HG03457 (cell line): ENCODE results near the gene CYBC1.

Source experiments
- ATAC-seq: cut with Tn5 transposase; IDR thresholded peaks from one replicate; pipeline ENCODE4 v1.9.1; 2021; ENCODE audit warnings: moderate number of reproducible peaks; ENCODE audit not compliant: unreplicated experiment

The CYBC1 gene

DNA sequence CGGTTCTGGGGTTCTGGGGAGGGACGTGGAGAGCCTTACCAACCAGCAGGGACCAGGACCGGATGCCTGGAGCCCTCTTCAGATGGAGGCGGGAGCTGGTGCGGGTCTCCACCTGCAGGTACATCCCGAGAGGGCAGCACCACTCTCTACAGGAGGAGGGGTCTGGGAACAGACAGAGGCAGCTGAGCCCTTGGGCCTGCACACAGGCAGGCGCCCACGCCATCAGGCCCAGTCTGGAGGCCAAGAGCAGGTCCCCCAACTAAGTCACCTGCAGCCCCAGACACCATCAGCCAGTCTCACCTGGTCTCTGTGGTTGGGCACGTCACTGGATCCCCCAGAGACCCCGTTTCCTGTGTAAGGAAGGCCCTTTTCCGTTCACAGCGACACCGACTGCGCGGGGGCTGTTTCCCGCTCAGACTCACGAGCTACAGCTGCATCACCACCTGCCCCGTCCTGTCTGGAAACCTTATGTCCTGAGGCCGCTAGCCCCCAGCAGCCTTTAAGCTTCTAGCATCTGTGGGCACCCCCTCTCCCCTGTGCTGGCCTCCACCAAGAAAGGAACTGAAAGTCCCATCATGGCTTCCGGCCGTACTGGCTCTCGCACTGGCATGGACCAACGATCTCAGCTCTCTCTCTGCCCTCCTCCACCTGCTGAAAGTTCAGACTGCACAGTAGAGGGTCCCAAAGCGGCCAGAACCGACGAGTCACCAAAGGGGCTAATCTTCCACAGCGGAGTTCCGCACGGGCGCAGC, 1.2 kb downstream of the CYBC1 start:
- ATAC-seq = peak; percentile 37

DNA sequence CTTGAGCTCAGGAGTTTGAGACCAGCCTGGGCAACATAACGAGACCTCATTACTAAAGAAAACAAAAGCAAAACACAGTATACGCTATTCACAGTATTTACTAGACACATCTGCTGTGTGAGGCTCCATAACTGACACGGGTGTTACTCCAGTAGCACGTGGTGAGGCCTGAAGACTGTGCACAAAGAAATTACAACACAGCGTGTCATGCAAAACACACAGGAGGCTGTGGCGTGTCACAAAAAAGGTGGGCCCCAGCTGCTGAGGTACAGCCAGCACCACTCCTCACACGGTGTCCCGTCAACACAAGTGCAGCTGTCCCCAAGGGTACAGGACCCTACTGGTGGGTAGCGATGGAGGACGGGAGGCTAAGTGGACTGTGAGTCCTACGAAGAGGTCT, 2.7 kb downstream of the CYBC1 start:
- no peak for ATAC-seq

DNA sequence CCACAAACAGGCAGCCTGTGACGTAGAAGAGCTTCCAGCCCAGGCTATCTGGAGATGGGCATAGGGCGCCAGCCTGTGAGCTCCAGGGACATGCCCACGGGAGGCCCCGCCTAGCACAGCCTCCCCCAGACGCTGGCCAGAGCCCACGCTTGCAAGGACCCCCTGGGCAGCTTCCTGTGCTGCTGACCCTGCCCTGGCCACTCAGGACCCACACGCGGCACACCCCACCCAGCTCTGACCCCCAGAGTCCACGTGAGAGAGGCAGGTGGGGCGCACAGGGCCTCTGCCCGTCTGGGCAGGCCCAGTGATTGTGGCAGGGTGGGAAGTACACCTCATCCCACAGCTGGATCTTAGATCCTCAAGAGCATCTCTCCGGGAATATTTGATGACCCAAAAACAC, 3.9 kb downstream of the CYBC1 start:
- ATAC-seq = no peak

DNA sequence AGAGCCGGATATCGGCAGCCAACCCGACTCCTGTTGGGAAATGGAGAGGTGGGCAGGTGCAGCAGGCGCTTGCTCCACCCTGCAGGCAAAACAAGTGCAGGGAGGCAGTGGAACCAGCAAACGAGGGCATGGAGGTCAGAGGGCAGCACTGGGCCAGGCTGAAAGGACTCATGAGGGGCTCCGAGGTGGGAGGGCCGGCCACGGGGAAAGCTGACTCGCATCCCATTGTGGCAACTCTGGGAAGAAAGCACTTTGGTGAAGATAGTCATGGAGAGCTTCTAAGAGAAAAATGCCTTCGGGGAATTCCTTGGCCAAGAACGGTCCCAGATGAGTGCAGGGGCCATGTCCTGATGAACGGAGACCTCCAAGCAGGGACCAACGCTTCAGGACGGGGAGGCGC, 4.4 kb downstream of the CYBC1 start:
- ATAC-seq = no peak

DNA sequence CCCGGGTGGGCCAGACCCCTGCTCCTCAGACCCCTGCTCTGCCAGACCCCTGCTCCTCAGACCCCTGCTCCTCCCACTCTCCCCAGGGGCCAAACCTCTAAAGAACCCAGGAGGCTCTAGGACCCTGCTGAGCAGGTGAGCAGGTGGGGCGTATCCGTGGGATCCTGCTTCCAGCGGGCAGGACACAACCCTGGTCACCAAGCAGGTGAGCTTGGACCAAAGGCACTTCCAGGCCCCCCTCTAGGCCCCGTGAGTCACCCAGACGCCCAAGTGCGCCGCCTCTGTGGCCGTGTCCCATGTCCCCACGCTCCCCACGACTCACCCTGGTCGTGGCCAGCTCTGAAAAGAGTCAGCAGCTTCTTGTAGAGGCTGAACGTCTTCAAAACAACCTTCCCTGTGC, 5.0 kb downstream of the CYBC1 start:
- ATAC-seq = no peak

DNA sequence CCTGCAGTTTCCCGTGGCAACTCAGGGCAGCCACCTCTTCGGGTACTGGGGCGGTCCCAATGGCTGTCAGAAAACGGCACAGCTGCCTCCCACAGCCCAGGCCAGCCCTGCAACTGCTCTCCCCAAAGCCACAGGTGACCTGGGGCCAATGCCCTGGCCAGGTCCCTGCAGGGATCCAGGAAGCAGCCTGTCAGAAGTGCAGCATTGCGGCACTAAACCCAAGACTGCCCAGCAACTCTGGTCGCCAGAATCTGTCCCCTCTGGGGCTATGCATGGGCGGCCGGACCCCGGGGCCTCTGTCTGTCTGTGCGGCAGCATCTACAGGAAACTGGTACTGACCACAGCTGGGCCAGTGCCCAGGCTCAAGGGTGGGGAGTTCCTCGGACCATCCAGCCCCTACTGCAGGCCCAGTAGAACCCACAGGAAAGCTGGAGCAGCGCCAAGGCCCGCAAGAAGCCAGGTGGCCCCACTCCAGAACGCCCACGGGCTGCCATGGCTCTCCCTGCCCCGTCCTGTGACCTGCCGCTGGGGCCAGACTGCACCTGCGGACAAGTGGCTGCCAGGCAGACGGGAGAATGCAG, 5.5 kb downstream of the CYBC1 start:
- ATAC-seq = no peak

DNA sequence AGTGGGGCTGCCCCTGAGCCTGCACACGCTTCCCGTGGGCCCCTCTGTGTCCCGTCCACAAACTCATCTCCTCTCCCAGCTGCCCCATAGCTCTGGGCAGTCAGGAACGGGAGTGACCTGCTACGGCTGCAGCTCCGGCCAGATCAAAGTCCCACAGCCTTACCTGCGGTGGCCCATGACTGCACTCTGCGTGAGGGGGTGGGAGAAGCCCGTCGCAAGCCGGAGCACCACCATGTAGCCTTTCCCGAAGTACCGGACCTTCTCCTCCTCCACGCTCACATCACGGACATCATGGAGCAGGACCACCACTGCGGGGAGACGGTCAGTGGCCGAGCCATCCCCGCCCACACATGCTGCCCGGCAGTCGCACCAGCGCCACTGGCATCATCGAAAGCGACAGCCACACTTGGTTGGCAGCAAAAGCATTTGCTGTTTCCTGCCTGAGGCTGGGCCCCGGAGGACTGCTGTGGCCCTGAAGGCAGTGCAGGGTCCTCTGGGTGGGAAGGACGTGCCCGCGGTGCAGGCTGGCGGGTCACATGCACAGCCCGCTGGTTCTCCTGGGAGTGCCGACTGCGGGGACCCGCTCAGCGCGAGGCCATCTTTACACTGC, 6.2 kb downstream of the CYBC1 start:
- ATAC-seq = no peak

DNA sequence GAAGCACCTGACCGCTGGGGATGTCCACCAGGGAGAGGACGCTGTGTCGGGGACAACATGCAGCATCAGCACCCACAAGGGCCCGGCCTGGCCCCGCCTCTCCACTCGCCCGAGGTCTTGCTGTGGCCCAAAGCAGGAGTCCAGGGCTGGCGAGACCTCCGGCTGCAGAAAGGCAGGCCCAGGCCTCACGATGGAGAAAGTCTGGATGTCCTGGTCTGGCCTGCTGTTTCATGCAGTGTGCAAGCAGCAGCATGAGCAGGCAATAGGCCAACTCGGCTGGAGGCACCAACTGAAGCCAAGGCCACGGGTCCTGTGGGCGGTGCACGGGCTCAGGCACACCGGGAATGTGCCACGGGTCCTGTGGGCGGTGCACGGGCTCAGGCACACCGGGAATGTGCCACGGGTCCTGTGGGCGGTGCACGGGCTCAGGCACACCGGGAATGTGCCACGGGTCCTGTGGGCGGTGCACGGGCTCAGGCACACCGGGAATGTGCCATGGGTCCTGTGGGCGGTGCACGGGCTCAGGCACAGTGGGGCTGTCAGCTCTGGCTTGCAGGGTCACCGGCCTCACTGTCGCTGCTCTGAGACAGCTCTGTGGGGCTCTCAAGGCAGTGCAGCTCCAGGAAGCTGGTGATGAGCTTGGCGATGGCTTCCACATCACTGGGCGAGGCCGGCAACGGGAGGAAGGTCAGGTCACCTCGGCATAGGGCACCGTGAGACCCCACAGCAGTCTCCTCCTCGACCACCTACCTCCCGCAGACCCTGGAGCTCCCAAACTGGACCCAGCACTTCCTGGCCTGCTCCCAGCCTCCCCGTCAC, 6.9 kb downstream of the CYBC1 start:
- ATAC-seq = no peak

DNA sequence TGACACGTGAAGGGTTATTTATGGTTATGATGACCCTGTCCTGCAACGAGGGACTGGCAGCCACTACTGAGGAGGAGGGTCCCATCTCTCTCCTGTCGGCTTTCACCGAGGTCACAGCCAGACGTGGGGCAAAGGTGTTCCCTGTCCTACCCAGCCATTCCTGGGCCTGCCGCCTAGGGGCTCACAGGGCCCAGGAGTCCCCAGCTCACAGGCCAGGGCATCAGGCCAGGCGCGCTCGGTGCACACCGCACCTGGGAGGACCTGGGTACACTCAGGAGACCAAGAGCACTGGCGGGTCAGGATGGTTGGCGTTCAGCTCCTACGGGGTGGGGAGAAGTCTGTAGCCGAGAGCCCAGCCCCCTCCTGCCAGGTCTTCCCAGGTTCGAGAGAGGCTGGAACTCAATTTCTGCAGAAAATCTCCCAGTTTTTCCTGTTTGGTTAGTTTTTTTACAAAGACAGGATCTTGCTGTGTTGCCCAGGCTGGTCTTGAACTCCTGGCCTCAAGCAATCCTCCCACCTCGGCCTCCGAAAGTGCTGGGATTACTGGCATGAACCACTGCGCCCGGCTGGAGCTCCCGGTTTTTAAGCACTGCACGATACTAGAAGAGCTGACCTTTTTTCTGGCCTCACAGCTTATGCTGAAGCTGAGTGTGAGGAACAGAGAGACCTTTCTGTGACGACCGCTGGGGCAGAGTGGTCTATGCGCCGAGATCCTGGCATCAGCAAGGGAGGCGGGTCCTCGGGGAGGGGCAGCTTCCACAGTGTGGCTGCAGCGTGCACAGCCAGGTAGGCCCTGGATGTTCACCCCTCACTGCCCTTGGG, 7.7 kb downstream of the CYBC1 start:
- ATAC-seq = no peak

DNA sequence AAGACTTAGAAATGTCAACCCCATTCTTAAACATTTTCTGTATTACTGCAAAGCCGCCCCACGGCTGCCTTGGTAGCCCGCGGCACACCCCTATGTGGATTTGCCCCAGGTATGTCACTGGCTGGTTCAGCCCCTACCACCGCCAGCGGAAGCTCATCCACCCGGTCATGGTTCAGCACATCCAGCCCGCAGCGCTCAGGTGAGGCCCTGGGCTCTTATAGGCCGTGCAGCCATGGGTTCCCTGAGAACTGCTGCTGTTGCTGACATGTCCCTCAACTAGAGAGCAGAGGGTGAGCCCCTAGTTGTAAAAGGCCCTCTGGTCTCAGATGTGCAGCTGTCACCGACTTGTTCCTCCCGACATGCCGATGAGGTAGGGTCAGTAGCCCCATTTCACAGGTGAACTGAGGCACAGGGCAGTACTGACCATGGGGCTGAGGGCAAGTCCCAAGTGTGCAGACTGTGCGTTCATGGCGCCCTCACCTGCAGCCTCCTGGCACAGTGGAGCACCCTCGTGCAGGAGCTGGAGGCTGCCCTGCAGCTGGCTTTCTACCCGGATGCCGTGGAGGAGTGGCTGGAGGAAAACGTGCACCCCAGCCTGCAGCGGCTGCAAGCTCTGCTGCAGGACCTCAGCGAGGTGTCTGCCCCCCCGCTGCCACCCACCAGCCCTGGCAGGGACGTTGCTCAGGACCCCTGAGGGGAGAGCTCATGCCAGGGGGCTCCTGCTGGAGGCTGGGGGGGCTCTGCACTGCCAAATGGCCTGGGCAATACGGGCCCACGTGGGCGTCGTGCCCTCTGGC, 8.7 kb downstream of the CYBC1 start:
- ATAC-seq = no peak

DNA sequence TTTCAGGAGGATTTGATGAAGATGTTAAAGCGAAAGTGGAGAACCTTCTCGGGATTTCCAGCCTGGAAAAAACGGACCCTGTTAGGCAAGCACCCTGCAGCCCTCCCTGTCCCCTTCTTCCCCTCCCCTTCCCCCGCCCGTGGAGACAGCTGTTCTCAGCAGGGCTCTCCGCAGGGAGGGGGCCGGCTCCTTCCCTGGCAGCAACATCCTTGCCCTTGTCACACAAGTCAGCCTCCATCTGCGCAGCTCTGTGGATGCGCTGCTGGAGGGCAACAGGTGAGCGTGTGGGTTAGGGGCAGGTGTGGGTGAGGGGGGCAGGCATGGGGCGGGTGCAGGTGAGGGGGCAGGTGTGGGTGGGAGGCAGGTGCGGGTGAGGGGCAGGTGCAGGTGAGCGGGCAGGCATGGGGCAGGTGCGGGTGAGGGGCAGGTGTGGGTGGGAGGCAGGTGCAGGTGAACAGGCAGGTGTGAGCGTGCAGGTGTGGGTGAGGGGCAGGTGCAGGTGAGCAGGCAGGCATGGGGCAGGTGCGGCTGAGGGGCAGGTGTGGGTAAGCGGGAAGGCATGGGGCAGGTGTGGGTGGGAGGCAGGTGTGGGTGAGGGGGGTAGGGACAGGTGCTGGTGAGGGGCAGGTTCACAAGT, 9.4 kb downstream of the CYBC1 start:
- no peak for ATAC-seq

DNA sequence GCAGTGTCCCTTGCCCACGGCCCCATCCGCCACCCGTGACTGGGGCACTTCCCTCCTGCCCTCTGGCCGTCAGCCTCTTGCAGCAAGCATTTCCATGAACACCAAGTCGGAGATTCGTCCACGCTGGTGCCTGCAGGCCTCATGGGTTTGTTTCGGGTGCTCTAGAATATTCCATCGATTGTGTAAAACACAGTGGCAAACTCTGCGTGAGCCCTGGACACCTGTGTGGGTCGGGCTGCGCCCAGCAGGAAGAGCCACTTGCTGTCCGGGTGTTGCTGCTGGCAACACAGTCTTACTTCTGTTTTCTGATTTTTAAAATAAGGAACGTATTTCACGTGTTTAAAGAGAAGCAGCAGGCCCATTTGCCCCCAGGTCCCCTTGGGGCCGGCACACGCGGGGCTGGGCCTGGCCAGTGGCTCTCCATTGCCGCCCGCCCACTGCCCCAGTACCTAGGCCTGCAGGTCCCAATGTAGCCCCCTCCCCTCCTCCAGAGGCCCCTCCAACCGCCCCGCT, 10.0 kb downstream of the CYBC1 start:
- ATAC-seq = no peak

DNA sequence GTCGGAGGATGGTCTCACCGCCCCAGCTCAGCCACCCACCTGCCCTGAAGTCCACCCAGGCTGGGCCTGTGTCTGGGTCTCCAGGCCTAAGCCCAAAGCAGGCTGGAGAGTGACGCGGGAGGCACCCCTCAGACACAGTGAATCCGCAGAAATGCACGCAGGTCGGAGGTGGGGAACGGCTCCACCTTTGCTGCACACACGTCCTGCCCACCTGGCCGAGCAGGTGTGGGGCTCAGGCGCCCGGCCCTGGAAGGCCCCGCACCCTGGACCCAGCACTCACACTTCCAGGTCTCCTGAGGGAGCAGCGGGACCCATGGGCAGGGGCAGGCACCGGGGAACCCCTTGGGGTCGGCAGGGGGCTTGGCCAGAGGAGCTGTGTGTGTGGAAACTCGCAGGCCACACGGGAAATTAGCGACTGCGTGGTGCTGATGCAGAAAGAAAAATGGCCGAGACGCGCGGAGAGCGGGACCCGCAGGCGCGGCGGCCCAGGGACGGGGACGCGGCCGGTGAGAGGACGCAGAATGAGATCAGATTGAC, 10.7 kb downstream of the CYBC1 start:
- no peak for ATAC-seq

DNA sequence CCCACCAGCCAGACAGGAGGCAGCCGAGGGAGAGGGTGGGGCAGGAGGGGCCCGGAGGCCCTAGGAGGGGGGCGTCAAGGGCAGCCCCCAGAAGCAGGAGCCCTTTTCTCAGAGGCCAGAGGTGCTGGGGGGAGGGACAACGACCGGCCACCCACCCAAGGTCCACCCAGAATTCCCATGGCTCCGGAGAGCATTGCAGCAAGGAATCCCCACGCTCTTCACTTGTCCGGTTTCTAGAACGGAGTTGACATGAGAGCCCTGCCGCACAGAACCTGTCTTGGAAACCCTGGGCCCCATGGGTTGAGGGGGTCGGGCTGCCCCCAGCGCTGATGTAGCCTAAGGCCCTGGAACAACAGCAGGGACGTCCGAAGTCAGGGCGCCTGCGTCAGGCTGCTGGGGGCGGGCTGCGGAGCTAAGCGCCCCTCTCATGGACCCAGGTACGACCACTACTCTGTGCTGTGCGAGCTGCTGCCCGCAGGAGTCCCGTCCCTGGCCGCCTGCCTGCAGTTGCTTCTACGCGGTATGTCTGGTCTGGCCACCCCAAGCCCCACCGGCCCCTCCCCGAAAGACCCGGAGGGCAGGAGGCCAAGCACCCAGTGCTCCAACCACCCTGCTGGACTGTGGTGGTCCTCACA, 11.2 kb downstream of the CYBC1 start:
- ATAC-seq = no peak

DNA sequence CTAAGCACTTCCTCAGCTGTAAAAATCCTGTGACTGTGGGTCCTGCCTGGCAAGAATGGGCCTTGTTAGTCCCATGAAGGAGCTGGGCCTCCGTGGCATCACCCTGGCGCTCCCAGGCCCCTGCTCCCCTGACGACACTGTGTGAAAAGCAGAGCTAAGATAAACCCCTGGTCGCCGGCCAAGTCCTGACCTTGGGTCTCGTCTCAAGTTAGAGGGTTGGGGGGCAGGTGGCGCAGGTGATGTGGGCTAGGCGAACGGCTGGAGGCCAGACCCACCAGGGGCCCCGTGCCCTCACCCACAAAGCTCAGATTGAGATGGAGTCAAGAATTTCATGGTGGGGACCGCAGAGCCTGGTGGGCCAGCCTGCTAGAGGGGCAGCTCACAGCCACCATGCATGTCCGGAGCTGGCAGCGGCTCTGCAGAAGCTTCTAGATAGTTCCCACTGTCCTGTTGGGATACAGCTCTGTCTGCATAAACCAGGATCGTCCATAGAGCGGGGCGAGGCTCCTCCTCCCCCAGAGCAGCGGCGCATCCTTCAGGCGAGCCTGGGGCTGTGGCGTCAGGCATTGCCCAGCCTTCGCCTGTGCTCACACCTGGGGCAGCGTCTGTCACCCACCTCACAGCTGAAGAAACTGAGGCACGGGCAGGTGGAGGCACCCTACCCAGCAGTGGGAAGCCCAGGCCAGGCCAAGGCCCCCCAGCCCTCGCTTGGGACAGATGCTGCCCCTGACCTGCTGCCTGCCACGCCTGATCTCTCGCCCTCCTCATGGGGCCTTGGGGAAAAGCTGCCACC, 12.0 kb downstream of the CYBC1 start:
- no peak for ATAC-seq

DNA sequence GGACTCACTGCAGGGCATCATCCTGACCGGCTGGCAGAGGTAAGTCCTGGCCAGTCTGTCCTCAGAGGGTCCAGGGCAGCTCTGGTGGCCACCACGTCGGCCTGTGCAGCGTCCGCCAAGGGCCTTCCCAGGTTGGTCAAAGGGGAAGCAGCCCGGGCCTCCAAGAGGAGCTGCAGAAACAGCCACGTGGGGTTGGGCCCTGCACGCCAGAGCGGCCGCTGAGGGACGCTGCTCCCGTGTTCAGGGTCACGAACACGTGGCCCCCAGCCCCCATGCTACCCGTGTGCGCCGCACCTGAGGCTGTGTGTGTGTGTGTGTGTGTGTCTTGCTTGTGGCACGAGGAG, 13.3 kb downstream of the CYBC1 start:
- no peak for ATAC-seq

DNA sequence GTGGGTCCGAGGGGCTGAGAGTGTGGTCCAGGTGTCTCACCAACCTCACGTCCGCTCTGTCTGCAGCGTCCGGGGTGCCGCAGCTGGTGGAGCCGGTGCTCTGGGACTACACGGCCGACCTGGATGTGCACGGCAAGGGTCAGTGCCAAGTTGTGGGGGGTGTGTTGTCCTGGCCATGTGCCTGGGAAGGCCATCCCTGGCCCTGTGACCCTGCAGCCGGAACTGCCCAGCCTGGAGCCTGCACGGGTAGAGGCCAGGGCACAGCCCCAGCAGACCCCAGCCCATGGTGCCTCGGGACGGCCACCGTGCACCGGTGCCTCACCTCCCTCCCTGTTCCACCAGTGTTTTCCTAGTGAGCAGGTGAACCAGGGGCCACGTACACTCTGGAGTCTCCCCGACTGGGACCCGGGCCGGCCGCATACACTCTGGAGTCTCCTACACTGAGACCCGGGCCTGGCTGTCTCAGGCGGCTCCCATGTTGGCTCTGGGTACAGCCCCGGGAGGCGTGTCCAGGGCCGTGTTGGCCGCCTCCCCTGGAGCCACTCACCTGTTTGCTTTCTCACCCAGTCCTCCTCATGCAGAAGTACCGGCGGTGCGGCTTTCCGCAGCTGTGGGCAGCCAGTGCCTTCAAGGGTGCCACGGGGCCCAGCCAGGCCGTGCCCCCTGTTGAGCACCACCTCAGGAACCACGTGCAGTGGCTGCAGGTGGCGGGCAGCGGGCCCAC, 13.8 kb downstream of the CYBC1 start:
- no peak for ATAC-seq
